Measurements from ENCODE around the gene SETBP1. TPM values are rescaled to one million over a fixed set of nuclear protein-coding genes. Genes with fewer than 3 reads are reported as not detected.

SETBP1 gene
- polyA plus RNA-seq, 2 donors, result 1.5 to 1.6 TPM

GRCh38 chr18:44889111-44889510, 208.4 kb downstream of the SETBP1 start:
- whole genome bisulfite sequencing, 2 donors, result 35 to 49% methylated on average over 1 of the region's 1 CpG
- H3K27ac ChIP-seq (ENCODE audit: low read depth in 2 of 2, low read length in 1 of 2), result no peak overlapping the region
- no peaks in the 10 kb centered on the region for H3K4me1 ChIP-seq (ENCODE audit: control insufficient read depth in 2 of 2, insufficient read depth in 2 of 2, low read length in 1 of 2)

GRCh38 chr18:44893045-44893706, 212.5 kb downstream of the SETBP1 start:
- H3K27me3 ChIP-seq (ENCODE audit: control insufficient read depth in 1 of 2, insufficient read depth in 2 of 2, low read length in 2 of 2), result no peaks in the 10 kb centered on the region
- WGBS, 2 donors, result 79 to 82% methylated on average over 4 of the region's 4 CpGs
- H3K4me3 ChIP-seq (ENCODE audit: low read depth in 1 of 2, low read length in 2 of 2), result no peak overlapping the region

More at GRCh38 chr18:44889111-44889510, 208.4 kb downstream of the SETBP1 start:
- no peaks in the 10 kb centered on the region for H3K27me3 ChIP-seq (ENCODE audit: control insufficient read depth in 1 of 2, insufficient read depth in 2 of 2, low read length in 2 of 2)
- no peaks in the 10 kb centered on the region for H3K36me3 ChIP-seq (ENCODE audit: control insufficient read depth in 2 of 2, insufficient read depth in 2 of 2, low read length in 1 of 2)
- H3K9me3 ChIP-seq (ENCODE audit: control insufficient read depth in 2 of 2, insufficient read depth in 1 of 2, low read depth in 1 of 2, low read length in 1 of 2), result no peaks in the 10 kb centered on the region
- no peak overlapping the region for H3K4me3 ChIP-seq (ENCODE audit: low read depth in 1 of 2, low read length in 2 of 2)

GRCh38 chr18:44893966-44894365, 213.3 kb downstream of the SETBP1 start:
- H3K4me3 ChIP-seq (ENCODE audit: low read depth in 1 of 2, low read length in 2 of 2), result no peak overlapping the region
- H3K27ac ChIP-seq (ENCODE audit: low read depth in 2 of 2, low read length in 1 of 2), result no peak overlapping the region
- 64 to 69% methylated on average over 2 of the region's 2 CpGs for WGBS, 2 donors
- no peaks in the 10 kb centered on the region for H3K27me3 ChIP-seq (ENCODE audit: control insufficient read depth in 1 of 2, insufficient read depth in 2 of 2, low read length in 2 of 2)
- H3K9me3 ChIP-seq (ENCODE audit: control insufficient read depth in 2 of 2, insufficient read depth in 1 of 2, low read depth in 1 of 2, low read length in 1 of 2), result no peaks in the 10 kb centered on the region
- no peaks in the 10 kb centered on the region for H3K36me3 ChIP-seq (ENCODE audit: control insufficient read depth in 2 of 2, insufficient read depth in 2 of 2, low read length in 1 of 2)
- no peaks in the 10 kb centered on the region for H3K4me1 ChIP-seq (ENCODE audit: control insufficient read depth in 2 of 2, insufficient read depth in 2 of 2, low read length in 1 of 2)

More at GRCh38 chr18:44893045-44893706, 212.5 kb downstream of the SETBP1 start:
- H3K9me3 ChIP-seq (ENCODE audit: control insufficient read depth in 2 of 2, insufficient read depth in 1 of 2, low read depth in 1 of 2, low read length in 1 of 2), result no peaks in the 10 kb centered on the region
- no peaks in the 10 kb centered on the region for H3K36me3 ChIP-seq (ENCODE audit: control insufficient read depth in 2 of 2, insufficient read depth in 2 of 2, low read length in 1 of 2)
- no peaks in the 10 kb centered on the region for H3K4me1 ChIP-seq (ENCODE audit: control insufficient read depth in 2 of 2, insufficient read depth in 2 of 2, low read length in 1 of 2)
- no peak overlapping the region for H3K27ac ChIP-seq (ENCODE audit: low read depth in 2 of 2, low read length in 1 of 2)

- Histone ChIP-seq H3K36me3 (ENCODE audit: control insufficient read depth in 2 of 2, insufficient read depth in 2 of 2, low read length in 1 of 2) (no peaks in the 10 kb centered on the region), H3K4me1 (ENCODE audit: control insufficient read depth in 2 of 2, insufficient read depth in 2 of 2, low read length in 1 of 2) (peaks cover 0 to 3% of the 10 kb centered on the region in 2 donors), H3K4me3 (ENCODE audit: low read depth in 1 of 2, low read length in 2 of 2) (no peak overlapping the region), H3K27ac (ENCODE audit: low read depth in 2 of 2, low read length in 1 of 2) (no peak overlapping the region), H3K27me3 (ENCODE audit: control insufficient read depth in 1 of 2, insufficient read depth in 2 of 2, low read length in 2 of 2) (no peaks in the 10 kb centered on the region), H3K9me3 (ENCODE audit: control insufficient read depth in 2 of 2, insufficient read depth in 1 of 2, low read depth in 1 of 2, low read length in 1 of 2) (no peaks in the 10 kb centered on the region)
- WGBS, 2 donors, result 10 to 25% methylated on average over 1 of the region's 1 CpG
These were observed 214.6 kb downstream of the SETBP1 start for GRCh38 chr18:44895176-44895798.

- H3K27me3 ChIP-seq (ENCODE audit: control insufficient read depth in 1 of 2, insufficient read depth in 2 of 2, low read length in 2 of 2), result no peaks in the 10 kb centered on the region
- H3K4me3 ChIP-seq (ENCODE audit: low read depth in 1 of 2, low read length in 2 of 2), result no peak overlapping the region
- WGBS, 2 donors, result 73 to 94% methylated on average over 6 of the region's 6 CpGs
These were observed 216.2 kb downstream of the SETBP1 start for GRCh38 chr18:44896846-44897245.

GRCh38 chr18:44897411-44897810, 216.7 kb downstream of the SETBP1 start:
- H3K4me1 ChIP-seq (ENCODE audit: control insufficient read depth in 2 of 2, insufficient read depth in 2 of 2, low read length in 1 of 2), result peaks cover 3 to 6% of the 10 kb centered on the region in 2 donors
- 84 to 91% methylated on average over 8 of the region's 8 CpGs for WGBS, 2 donors
- no peak overlapping the region for H3K4me3 ChIP-seq (ENCODE audit: low read depth in 1 of 2, low read length in 2 of 2)
- H3K36me3 ChIP-seq (ENCODE audit: control insufficient read depth in 2 of 2, insufficient read depth in 2 of 2, low read length in 1 of 2), result no peaks in the 10 kb centered on the region
- no peaks in the 10 kb centered on the region for H3K9me3 ChIP-seq (ENCODE audit: control insufficient read depth in 2 of 2, insufficient read depth in 1 of 2, low read depth in 1 of 2, low read length in 1 of 2)
- no peaks in the 10 kb centered on the region for H3K27me3 ChIP-seq (ENCODE audit: control insufficient read depth in 1 of 2, insufficient read depth in 2 of 2, low read length in 2 of 2)
- no peak overlapping the region for H3K27ac ChIP-seq (ENCODE audit: low read depth in 2 of 2, low read length in 1 of 2)

More at GRCh38 chr18:44896846-44897245, 216.2 kb downstream of the SETBP1 start:
- H3K9me3 ChIP-seq (ENCODE audit: control insufficient read depth in 2 of 2, insufficient read depth in 1 of 2, low read depth in 1 of 2, low read length in 1 of 2), result no peaks in the 10 kb centered on the region
- H3K36me3 ChIP-seq (ENCODE audit: control insufficient read depth in 2 of 2, insufficient read depth in 2 of 2, low read length in 1 of 2), result no peaks in the 10 kb centered on the region
- H3K4me1 ChIP-seq (ENCODE audit: control insufficient read depth in 2 of 2, insufficient read depth in 2 of 2, low read length in 1 of 2), result peaks cover 3 to 6% of the 10 kb centered on the region in 2 donors
- H3K27ac ChIP-seq (ENCODE audit: low read depth in 2 of 2, low read length in 1 of 2), result no peak overlapping the region

- H3K27me3 ChIP-seq (ENCODE audit: control insufficient read depth in 1 of 2, insufficient read depth in 2 of 2, low read length in 2 of 2), result no peaks in the 10 kb centered on the region
- no peaks in the 10 kb centered on the region for H3K9me3 ChIP-seq (ENCODE audit: control insufficient read depth in 2 of 2, insufficient read depth in 1 of 2, low read depth in 1 of 2, low read length in 1 of 2)
- peaks cover 3 to 6% of the 10 kb centered on the region in 2 donors for H3K4me1 ChIP-seq (ENCODE audit: control insufficient read depth in 2 of 2, insufficient read depth in 2 of 2, low read length in 1 of 2)
- H3K36me3 ChIP-seq (ENCODE audit: control insufficient read depth in 2 of 2, insufficient read depth in 2 of 2, low read length in 1 of 2), result no peaks in the 10 kb centered on the region
- H3K27ac ChIP-seq (ENCODE audit: low read depth in 2 of 2, low read length in 1 of 2), result no peak overlapping the region
- H3K4me3 ChIP-seq (ENCODE audit: low read depth in 1 of 2, low read length in 2 of 2), result no peak overlapping the region
These were observed 217.1 kb downstream of the SETBP1 start for GRCh38 chr18:44897816-44898215.

- no peak overlapping the region for H3K4me3 ChIP-seq (ENCODE audit: low read depth in 1 of 2, low read length in 2 of 2)
- peaks cover 3 to 6% of the 10 kb centered on the region in 2 donors for H3K4me1 ChIP-seq (ENCODE audit: control insufficient read depth in 2 of 2, insufficient read depth in 2 of 2, low read length in 1 of 2)
- no peak overlapping the region for H3K27ac ChIP-seq (ENCODE audit: low read depth in 2 of 2, low read length in 1 of 2)
- no peaks in the 10 kb centered on the region for H3K9me3 ChIP-seq (ENCODE audit: control insufficient read depth in 2 of 2, insufficient read depth in 1 of 2, low read depth in 1 of 2, low read length in 1 of 2)
- no peaks in the 10 kb centered on the region for H3K27me3 ChIP-seq (ENCODE audit: control insufficient read depth in 1 of 2, insufficient read depth in 2 of 2, low read length in 2 of 2)
- no peaks in the 10 kb centered on the region for H3K36me3 ChIP-seq (ENCODE audit: control insufficient read depth in 2 of 2, insufficient read depth in 2 of 2, low read length in 1 of 2)
- 22 to 35% methylated on average over 2 of the region's 2 CpGs for WGBS, 2 donors
These were observed 217.8 kb downstream of the SETBP1 start for GRCh38 chr18:44898498-44898897.

- H3K4me1 ChIP-seq (ENCODE audit: control insufficient read depth in 2 of 2, insufficient read depth in 2 of 2, low read length in 1 of 2), result peaks cover 3 to 6% of the 10 kb centered on the region in 2 donors
- H3K9me3 ChIP-seq (ENCODE audit: control insufficient read depth in 2 of 2, insufficient read depth in 1 of 2, low read depth in 1 of 2, low read length in 1 of 2), result no peaks in the 10 kb centered on the region
- H3K4me3 ChIP-seq (ENCODE audit: low read depth in 1 of 2, low read length in 2 of 2), result no peak overlapping the region
These were observed 219.1 kb downstream of the SETBP1 start for GRCh38 chr18:44899832-44900231.

GRCh38 chr18:44900627-44901026, 219.9 kb downstream of the SETBP1 start:
- H3K9me3 ChIP-seq (ENCODE audit: control insufficient read depth in 2 of 2, insufficient read depth in 1 of 2, low read depth in 1 of 2, low read length in 1 of 2), result no peaks in the 10 kb centered on the region
- no peaks in the 10 kb centered on the region for H3K36me3 ChIP-seq (ENCODE audit: control insufficient read depth in 2 of 2, insufficient read depth in 2 of 2, low read length in 1 of 2)
- no peaks in the 10 kb centered on the region for H3K27me3 ChIP-seq (ENCODE audit: control insufficient read depth in 1 of 2, insufficient read depth in 2 of 2, low read length in 2 of 2)
- no peak overlapping the region for H3K27ac ChIP-seq (ENCODE audit: low read depth in 2 of 2, low read length in 1 of 2)
- H3K4me3 ChIP-seq (ENCODE audit: low read depth in 1 of 2, low read length in 2 of 2), result no peak overlapping the region
- 40 to 56% methylated on average over 3 of the region's 3 CpGs for WGBS, 2 donors
- H3K4me1 ChIP-seq (ENCODE audit: control insufficient read depth in 2 of 2, insufficient read depth in 2 of 2, low read length in 1 of 2), result peaks cover 3 to 6% of the 10 kb centered on the region in 2 donors

More at GRCh38 chr18:44899832-44900231, 219.1 kb downstream of the SETBP1 start:
- Histone ChIP-seq H3K36me3 (ENCODE audit: control insufficient read depth in 2 of 2, insufficient read depth in 2 of 2, low read length in 1 of 2) (no peaks in the 10 kb centered on the region), H3K27ac (ENCODE audit: low read depth in 2 of 2, low read length in 1 of 2) (no peak overlapping the region), H3K27me3 (ENCODE audit: control insufficient read depth in 1 of 2, insufficient read depth in 2 of 2, low read length in 2 of 2) (no peaks in the 10 kb centered on the region)
